B cell (primary cell): ENCODE data around the gene TBKBP1. TPM values are rescaled to one million over a fixed set of nuclear protein-coding genes. Genes with fewer than 3 reads are reported as not detected.

ENCODE experiments used
- ATAC-seq: fragments of 200-7000 bp; cut with Tn5 transposase; one replicate; pipeline ENCODE4 v1.10.0; 2021; ENCODE audit warnings: low read depth, mild to moderate bottlenecking, moderate number of reproducible peaks, moderate library complexity
- CTCF ChIA-PET: fragments of 350-600 bp; sonication (Branson Sonifier 250); formaldehyde crosslinking; loops from one replicate; lab custom pipeline; 2021; ENCODE audit warnings: antibody characterized with exemption, inconsistent platforms; lab: Charles Lee
- POLR2A ChIA-PET: fragments of 350-600 bp; sonication (Branson Sonifier 250); formaldehyde crosslinking; loops from one replicate; lab custom pipeline; 2021; ENCODE audit warnings: antibody characterized with exemption; lab: Charles Lee
- DNase-seq: peaks from one replicate; pipeline ENCODE4 v3.0.0; 2013
- H2AFZ ChIP-seq: 2 replicates; pipeline ENCODE4 v1.6.1; 2012; ENCODE audit warnings: mild to moderate bottlenecking, low read depth, low read length; ENCODE audit not compliant: insufficient read depth, poor library complexity, severe bottlenecking
- H3K27ac ChIP-seq, 2 donors: 1 replicate in 1 of 2; 2 replicates in 1 of 2; pipeline ENCODE4 v1.5.1; 2012 to 2013; ENCODE audit warnings: low read length in 2 of 2, mild to moderate bottlenecking in 2 of 2, moderate library complexity in 1 of 2
- H3K27me3 ChIP-seq, 4 experiments: fragments of 200-600 bp in 1 of 4; sonication (generic) in 1 of 4; replicated peaks in 1 of 4; 1 replicate in 2 of 4; 2 replicates in 2 of 4; pipeline versions ENCODE4 v1.6.1 to v1.7.0; 2013 to 2016; ENCODE audit warnings: low read length in 3 of 4, mild to moderate bottlenecking in 2 of 4, mixed read lengths in 1 of 4, moderate library complexity in 1 of 4; ENCODE audit not compliant: insufficient read depth in 4 of 4, control insufficient read depth in 3 of 4; ENCODE audit errors: control extremely low read depth in 1 of 4
- H3K36me3 ChIP-seq, 2 experiments: replicated peaks in 1 of 2; 1 replicate in 1 of 2; 2 replicates in 1 of 2; pipeline versions ENCODE4 v1.6.1 to v1.7.1; 2013; ENCODE audit warnings: low read length in 1 of 2; ENCODE audit not compliant: insufficient read depth in 2 of 2, control insufficient read depth in 1 of 2; ENCODE audit errors: control extremely low read depth in 1 of 2, extremely low read depth in 1 of 2
- H3K4me1 ChIP-seq, 2 donors: fragments of 200-600 bp in 1 of 2; sonication (generic) in 1 of 2; 1 replicate in 1 of 2; 2 replicates in 1 of 2; pipeline versions ENCODE4 v1.5.1 to v1.6.1; 2013 to 2017; ENCODE audit warnings: low read length in 2 of 2; ENCODE audit not compliant: control insufficient read depth in 2 of 2, insufficient read depth in 2 of 2
- H3K4me2 ChIP-seq: replicated peaks from 2 replicates; pipeline ENCODE3; 2012; ENCODE audit warnings: mild to moderate bottlenecking, low read depth, low read length; ENCODE audit not compliant: poor library complexity, severe bottlenecking
- H3K4me3 ChIP-seq, 5 experiments: fragments of 200-600 bp in 1 of 5; sonication (generic) in 1 of 5; 1 replicate in 3 of 5; 2 replicates in 2 of 5; pipeline versions ENCODE4 v1.5.1 to v1.7.0; 2011 to 2016; ENCODE audit warnings: low read length in 4 of 5, mild to moderate bottlenecking in 4 of 5, low read depth in 2 of 5, control low read depth in 1 of 5, moderate library complexity in 1 of 5; ENCODE audit not compliant: insufficient read depth in 1 of 5; ENCODE audit errors: control extremely low read depth in 1 of 5, extremely low read depth in 1 of 5
- H3K79me2 ChIP-seq: fragments of 200-600 bp; sonication (generic); one replicate; pipeline ENCODE4 v1.6.0; 2016; ENCODE audit warnings: low read length; ENCODE audit not compliant: control insufficient read depth, insufficient read depth
- H3K9ac ChIP-seq: fragments of 200-600 bp; sonication (generic); 2 replicates; pipeline ENCODE4 v1.6.1; 2017; ENCODE audit warnings: mild to moderate bottlenecking, low read length, moderate library complexity
- H3K9me3 ChIP-seq, 3 donors: one replicate each; pipeline versions ENCODE4 v1.6.1 to v1.7.1; 2013; ENCODE audit warnings: low read length in 2 of 3; ENCODE audit not compliant: control insufficient read depth in 2 of 3, insufficient read depth in 1 of 3; ENCODE audit errors: control extremely low read depth in 1 of 3
- H4K20me1 ChIP-seq: 2 replicates; pipeline ENCODE4 v1.6.0; 2012; ENCODE audit warnings: mild to moderate bottlenecking, low read length; ENCODE audit not compliant: insufficient read depth, control insufficient read depth, poor library complexity, severe bottlenecking
- H3K27ac Mint-ChIP-seq: one replicate; pipeline ENCODE4 v1.8.0; 2021; ENCODE audit warnings: mixed read lengths
- H3K27me3 Mint-ChIP-seq: one replicate; pipeline ENCODE4 v1.8.0; 2021; ENCODE audit warnings: mixed read lengths
- H3K4me1 Mint-ChIP-seq: one replicate; pipeline ENCODE4 v1.8.0; 2021; ENCODE audit warnings: mixed read lengths
- H3K4me3 Mint-ChIP-seq: one replicate; pipeline ENCODE4 v1.8.0; 2021; ENCODE audit warnings: mixed read lengths
- H3K9me3 Mint-ChIP-seq: one replicate; pipeline ENCODE4 v1.8.0; 2022; ENCODE audit warnings: mixed read lengths; ENCODE audit not compliant: insufficient read depth
- EZH2 ChIP-seq: IDR thresholded peaks from 2 replicates; pipeline ENCODE4 v1.6.1; 2012; ENCODE audit warnings: borderline replicate concordance, low read depth, mild to moderate bottlenecking, moderate library complexity, low read length; ENCODE audit not compliant: insufficient read depth, poor library complexity, severe bottlenecking
- WGBS: methylation state at CpG from one replicate; pipeline ENCODE4 v1.1.5; 2013; ENCODE audit warnings: missing lambda C conversion rate; ENCODE audit not compliant: insufficient coverage; 5-methylcytosine and 5-hydroxymethylcytosine counted together
- intact Hi-C: fragments of 100-400 bp; cut with micrococcal nuclease; formaldehyde crosslinking; loops from one replicate; pipeline ENCODE4 v1.10.0; 2022
- polyA plus RNA-seq: library from polyadenylated mRNA; depleted of rRNA; stranded (reverse); fragments of >200 nt; gene quantifications from 2 replicates; pipeline ENCODE4 v1.2.3, GENCODE V29; 2012
- total RNA-seq, 2 donors: library from RNA; stranded (reverse); fragments of 120-200 nt in 1 of 2; gene quantifications; 1 replicate in 1 of 2; 2 replicates in 1 of 2; pipeline versions ENCODE4 v1.2.3 to v1.2.4, GENCODE V29; 2013 to 2022
- TF ChIP-seq, protein P1 (sequence below): fragments of 200-600 bp; IDR thresholded peaks from one replicate; pipeline ENCODE4 v1.8.0; 2022; ENCODE audit warnings: antibody characterized with exemption, mild to moderate bottlenecking

Gene TBKBP1
- total and polyA plus RNA-seq, 2 donors (not counting 1 experiment from before 2014, with no cell fraction given) = 6.6 to 8.4 TPM

DNA sequence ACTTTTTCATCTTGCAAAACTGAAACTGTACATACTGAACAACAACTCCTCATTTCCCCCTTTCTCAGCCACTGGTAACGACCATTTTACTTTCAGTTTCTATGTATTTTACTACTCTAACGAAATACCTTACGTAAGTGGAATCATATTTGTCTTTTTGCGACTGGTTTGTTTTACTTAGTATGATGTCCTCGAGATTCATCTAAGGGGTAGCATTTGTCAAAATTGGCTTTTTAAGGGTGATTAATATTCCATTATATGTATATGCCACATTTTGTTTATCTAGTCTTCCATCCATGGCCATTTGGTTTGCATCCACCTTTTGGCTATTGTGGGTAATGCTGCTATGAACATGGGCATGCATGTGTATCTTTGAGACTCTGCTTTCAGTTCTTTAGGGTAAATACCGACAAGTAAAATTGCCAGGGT, 33.9 kb upstream of the TBKBP1 start:
- peaks cover 28 to 43% of the 10 kb centered on the region in 2 donors for H3K4me1 ChIP-seq
- Mint-ChIP-seq H3K4me3 (peak overlapping the region; percentile 78), H3K4me1 (peaks cover 48% of the 10 kb centered on the region), H3K27me3 (no peaks in the 10 kb centered on the region), H3K27ac (peak overlapping the region; percentile 86), H3K9me3 (no peaks in the 10 kb centered on the region)
- peaks cover 65% of the 10 kb centered on the region for H3K79me2 ChIP-seq
- H3K4me2 ChIP-seq = peak overlapping the region; percentile 77
- no peaks in the 10 kb centered on the region for H3K9me3 ChIP-seq
- intact Hi-C loops = loop anchor here (1.0 to 2.0 kb wide), 2 partner anchors 11 to 73 kb away; partner anchors contain the start of genes KPNB1 and TBX21
- no peak for TF ChIP-seq EZH2
- TF ChIP-seq, protein P1, sequence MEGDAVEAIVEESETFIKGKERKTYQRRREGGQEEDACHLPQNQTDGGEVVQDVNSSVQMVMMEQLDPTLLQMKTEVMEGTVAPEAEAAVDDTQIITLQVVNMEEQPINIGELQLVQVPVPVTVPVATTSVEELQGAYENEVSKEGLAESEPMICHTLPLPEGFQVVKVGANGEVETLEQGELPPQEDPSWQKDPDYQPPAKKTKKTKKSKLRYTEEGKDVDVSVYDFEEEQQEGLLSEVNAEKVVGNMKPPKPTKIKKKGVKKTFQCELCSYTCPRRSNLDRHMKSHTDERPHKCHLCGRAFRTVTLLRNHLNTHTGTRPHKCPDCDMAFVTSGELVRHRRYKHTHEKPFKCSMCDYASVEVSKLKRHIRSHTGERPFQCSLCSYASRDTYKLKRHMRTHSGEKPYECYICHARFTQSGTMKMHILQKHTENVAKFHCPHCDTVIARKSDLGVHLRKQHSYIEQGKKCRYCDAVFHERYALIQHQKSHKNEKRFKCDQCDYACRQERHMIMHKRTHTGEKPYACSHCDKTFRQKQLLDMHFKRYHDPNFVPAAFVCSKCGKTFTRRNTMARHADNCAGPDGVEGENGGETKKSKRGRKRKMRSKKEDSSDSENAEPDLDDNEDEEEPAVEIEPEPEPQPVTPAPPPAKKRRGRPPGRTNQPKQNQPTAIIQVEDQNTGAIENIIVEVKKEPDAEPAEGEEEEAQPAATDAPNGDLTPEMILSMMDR = peak; percentile 66
- 0% methylated on average over 1 of the region's 6 CpGs for WGBS
- peaks cover 13% of the 10 kb centered on the region for H4K20me1 ChIP-seq
- no peaks in the 10 kb centered on the region for H3K27me3 ChIP-seq
- peak overlapping the region; percentile 66 to 86 for H3K27ac ChIP-seq
- H3K9ac ChIP-seq = peak overlapping the region; percentile 66
- POLR2A ChIA-PET = interaction anchor here (1.6 kb wide), 1 partner anchor 9 kb away, joined by 6 read pairs; no protein-coding TSS in a partner anchor
- ATAC-seq = peak; percentile 75
- peak; percentile 84 for DNase-seq
- peak overlapping the region; percentile 9 to 80 (median 51) for H3K4me3 ChIP-seq
- H2AFZ ChIP-seq = peak overlapping the region; percentile 57
- peaks cover 13 to 68% of the 10 kb centered on the region in 2 experiments for H3K36me3 ChIP-seq
- CTCF ChIA-PET = interaction anchor here (1.3 kb wide), 1 partner anchor 11 kb away, joined by 4 read pairs; no protein-coding TSS in a partner anchor
